ENCODE data around the gene ZBTB2. TPM values are rescaled to one million over a fixed set of nuclear protein-coding genes. Genes with fewer than 3 reads are reported as not detected.

The ZBTB2 gene
- total RNA-seq, 2 donors from 2014 or later: 5.3 to 8.4 TPM

DNA sequence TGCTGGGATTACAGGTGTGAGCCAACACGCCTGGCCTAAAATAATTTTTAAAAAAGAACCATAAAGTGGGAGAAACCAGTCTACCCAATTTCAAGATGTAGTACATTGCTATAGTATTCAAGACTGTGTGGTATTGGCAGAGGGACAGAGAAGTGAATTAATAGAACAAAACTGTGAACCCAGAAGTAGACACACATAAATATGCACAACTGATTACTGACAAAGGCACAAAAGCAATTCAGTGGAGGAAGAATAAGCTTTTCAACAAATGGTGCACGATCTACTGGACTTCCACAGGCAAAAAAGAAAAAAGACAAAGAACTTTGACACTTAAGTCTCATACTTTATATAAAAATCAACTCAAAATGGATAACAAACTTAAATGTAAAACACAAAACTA is 15.5 kb downstream of the ZBTB2 start:
- Histone ChIP-seq H3K27ac (no peak overlapping the region), H3K9me3 (no peaks in the 10 kb centered on the region), H3K4me3 (no peak overlapping the region), H3K36me3 (peaks cover 4% of the 10 kb centered on the region), H3K4me1 (ENCODE audit: control insufficient read depth in 1 of 2, low read depth in 2 of 2) (peaks cover 4 to 6% of the 10 kb centered on the region in 2 donors), H3K27me3 (replicated peaks; ENCODE audit: insufficient read depth) (no peaks in the 10 kb centered on the region)
- ATAC-seq (ENCODE audit: insufficient number of reproducible peaks, low FRiP score, low read depth): no peak
- DNase-seq (ENCODE audit: low spot score): no peak
- TF ChIP-seq, protein P1, sequence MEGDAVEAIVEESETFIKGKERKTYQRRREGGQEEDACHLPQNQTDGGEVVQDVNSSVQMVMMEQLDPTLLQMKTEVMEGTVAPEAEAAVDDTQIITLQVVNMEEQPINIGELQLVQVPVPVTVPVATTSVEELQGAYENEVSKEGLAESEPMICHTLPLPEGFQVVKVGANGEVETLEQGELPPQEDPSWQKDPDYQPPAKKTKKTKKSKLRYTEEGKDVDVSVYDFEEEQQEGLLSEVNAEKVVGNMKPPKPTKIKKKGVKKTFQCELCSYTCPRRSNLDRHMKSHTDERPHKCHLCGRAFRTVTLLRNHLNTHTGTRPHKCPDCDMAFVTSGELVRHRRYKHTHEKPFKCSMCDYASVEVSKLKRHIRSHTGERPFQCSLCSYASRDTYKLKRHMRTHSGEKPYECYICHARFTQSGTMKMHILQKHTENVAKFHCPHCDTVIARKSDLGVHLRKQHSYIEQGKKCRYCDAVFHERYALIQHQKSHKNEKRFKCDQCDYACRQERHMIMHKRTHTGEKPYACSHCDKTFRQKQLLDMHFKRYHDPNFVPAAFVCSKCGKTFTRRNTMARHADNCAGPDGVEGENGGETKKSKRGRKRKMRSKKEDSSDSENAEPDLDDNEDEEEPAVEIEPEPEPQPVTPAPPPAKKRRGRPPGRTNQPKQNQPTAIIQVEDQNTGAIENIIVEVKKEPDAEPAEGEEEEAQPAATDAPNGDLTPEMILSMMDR (IDR thresholded peaks at IDR 0.05): no peak

DNA sequence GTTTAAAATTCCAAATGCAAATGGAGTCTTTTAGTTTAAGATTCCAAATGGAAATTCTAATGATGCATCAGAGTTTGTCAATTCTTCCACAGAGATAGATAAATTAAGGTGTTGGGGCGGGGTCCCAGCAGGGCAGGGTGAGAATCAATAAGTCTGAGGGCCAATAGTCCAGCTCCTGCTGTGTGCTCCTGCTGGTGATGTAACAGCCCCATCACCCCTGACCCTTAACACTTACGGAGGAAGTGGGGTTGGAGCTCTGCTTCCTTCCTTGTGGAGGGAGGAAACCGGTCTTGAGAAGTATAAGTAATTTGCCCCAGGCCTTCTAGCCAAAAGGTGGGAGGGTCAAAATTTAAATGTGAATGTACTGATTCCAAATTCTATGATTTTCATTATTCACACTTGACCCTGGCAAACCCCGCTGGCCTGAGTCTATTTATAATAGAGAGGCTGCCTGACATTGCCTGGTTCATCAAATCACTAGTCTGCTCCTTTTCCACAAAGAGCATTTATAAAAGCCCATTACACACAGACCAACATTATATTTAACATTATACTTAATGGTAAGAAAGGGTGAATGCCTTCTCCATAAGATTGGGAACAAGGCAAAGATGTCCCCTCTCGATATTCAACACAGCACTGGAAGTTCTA is 17.2 kb downstream of the ZBTB2 start:
- Histone ChIP-seq H3K4me1 (ENCODE audit: control insufficient read depth in 1 of 2, low read depth in 2 of 2) (peaks cover 4 to 6% of the 10 kb centered on the region in 2 donors), H3K27ac (no peak overlapping the region), H3K36me3 (peaks cover 10% of the 10 kb centered on the region), H3K27me3 (replicated peaks; ENCODE audit: insufficient read depth) (no peaks in the 10 kb centered on the region), H3K9me3 (no peaks in the 10 kb centered on the region), H3K4me3 (no peak overlapping the region)
- TF ChIP-seq, protein P1 (IDR thresholded peaks at IDR 0.05): no peak
- ATAC-seq (ENCODE audit: insufficient number of reproducible peaks, low FRiP score, low read depth): no peak
- no peak for DNase-seq (ENCODE audit: low spot score)

DNA sequence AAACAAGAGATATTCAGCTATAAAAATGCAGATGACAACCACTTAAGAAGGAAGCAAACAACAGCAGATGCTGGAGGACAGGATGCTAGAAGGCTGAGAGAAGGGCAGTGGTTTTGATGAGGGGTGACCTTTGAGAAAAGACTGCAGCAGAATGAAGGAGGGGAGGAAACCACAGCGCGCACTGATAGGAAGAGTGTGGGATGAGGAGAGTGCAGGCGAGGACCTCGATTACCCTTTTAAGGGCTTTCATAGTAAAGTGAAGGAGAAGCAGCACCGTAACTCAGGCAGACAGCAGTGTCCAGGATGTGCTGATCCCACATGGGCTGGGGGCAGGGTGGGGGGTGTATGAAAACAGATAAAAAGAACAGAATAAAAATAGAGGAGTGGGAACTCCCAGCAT is 19.2 kb downstream of the ZBTB2 start:
- ATAC-seq (ENCODE audit: insufficient number of reproducible peaks, low FRiP score, low read depth) (no peak), DNase-seq (ENCODE audit: low spot score) (no peak)
- Histone ChIP-seq H3K9me3 (no peaks in the 10 kb centered on the region), H3K4me1 (ENCODE audit: control insufficient read depth in 1 of 2, low read depth in 2 of 2) (peaks cover 4 to 6% of the 10 kb centered on the region in 2 donors), H3K36me3 (peaks cover 10% of the 10 kb centered on the region), H3K27me3 (replicated peaks; ENCODE audit: insufficient read depth) (no peaks in the 10 kb centered on the region), H3K27ac (no peak overlapping the region), H3K4me3 (no peak overlapping the region)
- TF ChIP-seq, protein P1 (IDR thresholded peaks at IDR 0.05): no peak

DNA sequence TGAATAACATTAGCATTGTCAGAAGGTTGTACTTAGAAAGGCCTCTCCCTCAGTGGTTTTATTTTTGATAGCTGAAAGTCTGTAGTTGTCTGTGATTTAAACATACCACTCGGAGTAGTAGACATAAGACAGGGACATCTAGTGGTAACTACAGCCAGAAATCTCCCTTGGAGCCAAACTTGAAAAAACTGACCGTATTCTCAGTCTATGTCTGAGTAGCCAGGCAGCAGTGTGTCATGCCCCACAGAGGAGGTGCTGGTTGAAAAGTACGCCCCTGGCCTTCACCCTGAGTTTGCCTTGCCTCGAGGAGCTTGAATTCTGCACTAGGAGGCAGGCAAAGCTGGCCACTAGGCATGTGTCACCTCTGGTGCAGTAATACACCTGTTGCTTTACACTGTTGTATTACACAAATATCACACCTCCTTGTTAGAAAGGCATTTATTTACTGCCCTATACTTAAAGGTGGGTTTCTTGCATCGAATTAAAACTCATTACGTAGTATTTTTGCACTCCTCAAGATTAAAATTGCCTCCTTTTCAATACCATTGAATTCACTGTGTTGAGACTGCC is 20.8 kb downstream of the ZBTB2 start:
- peaks cover 21% of the 10 kb centered on the region for H3K36me3 ChIP-seq
- H3K4me1 ChIP-seq (ENCODE audit: control insufficient read depth in 1 of 2, low read depth in 2 of 2): peaks cover 4 to 6% of the 10 kb centered on the region in 2 donors
- H3K9me3 ChIP-seq: no peaks in the 10 kb centered on the region
- no peaks in the 10 kb centered on the region for H3K27me3 ChIP-seq (replicated peaks; ENCODE audit: insufficient read depth)
- no peak overlapping the region for H3K27ac ChIP-seq
- no peak overlapping the region for H3K4me3 ChIP-seq
- TF ChIP-seq, protein P1 (IDR thresholded peaks at IDR 0.05): no peak
- ATAC-seq (ENCODE audit: insufficient number of reproducible peaks, low FRiP score, low read depth) (no peak), DNase-seq (ENCODE audit: low spot score) (no peak)

DNA sequence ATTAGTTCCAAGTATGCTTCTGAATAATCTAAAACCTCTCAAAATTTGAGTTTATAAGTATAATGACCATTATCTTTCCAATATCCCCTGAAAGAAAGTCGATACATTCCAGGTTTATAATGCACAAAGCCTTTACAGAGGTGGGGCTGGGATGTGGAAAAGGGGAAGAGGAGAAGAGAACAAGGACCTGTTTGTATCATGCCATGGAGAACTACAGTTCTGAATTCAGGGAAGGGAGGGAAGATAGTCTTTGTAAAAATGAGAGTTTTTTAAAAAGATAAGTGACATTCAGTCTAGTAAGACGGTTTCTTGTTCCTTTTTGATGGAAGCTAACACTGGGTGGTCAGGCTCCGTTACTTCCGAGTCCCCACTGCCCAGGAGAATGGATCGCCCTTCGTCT is 26.1 kb downstream of the ZBTB2 start:
- no peak for ATAC-seq (ENCODE audit: insufficient number of reproducible peaks, low FRiP score, low read depth)
- no peak overlapping the region for H3K27ac ChIP-seq

More for the DNA sequence above, 26.1 kb downstream of the ZBTB2 start:
- Histone ChIP-seq H3K27me3 (replicated peaks; ENCODE audit: insufficient read depth) (no peaks in the 10 kb centered on the region), H3K9me3 (no peaks in the 10 kb centered on the region), H3K4me1 (ENCODE audit: control insufficient read depth in 1 of 2, low read depth in 2 of 2) (no peaks in the 10 kb centered on the region), H3K4me3 (no peak overlapping the region), H3K36me3 (peaks cover 39% of the 10 kb centered on the region)
- no peak for DNase-seq (ENCODE audit: low spot score)
- TF ChIP-seq, protein P1 (IDR thresholded peaks at IDR 0.05): no peak

Data from thoracic aorta (tissue), 2 donors.